Uterus (tissue), 2 donors: ENCODE data around the gene ELMO1.

Experiments used
- CTCF ChIP-seq, 4 experiments: fragments of 200-600 bp in 2 of 4; fragments of 450-650 bp in 2 of 4; sonication (generic) in 2 of 4; IDR thresholded peaks; one replicate each; pipeline ENCODE4 v1.5.1; 2016 to 2019; ENCODE audit warnings: antibody characterized with exemption in 4 of 4, mild to moderate bottlenecking in 2 of 4, moderate library complexity in 1 of 4
- POLR2A ChIP-seq, 2 donors: fragments of 450-650 bp; IDR thresholded peaks; one replicate each; pipeline ENCODE4 v1.6.1; 2016; ENCODE audit warnings: antibody characterized with exemption in 2 of 2, mild to moderate bottlenecking in 1 of 2, moderate library complexity in 1 of 2

DNA sequence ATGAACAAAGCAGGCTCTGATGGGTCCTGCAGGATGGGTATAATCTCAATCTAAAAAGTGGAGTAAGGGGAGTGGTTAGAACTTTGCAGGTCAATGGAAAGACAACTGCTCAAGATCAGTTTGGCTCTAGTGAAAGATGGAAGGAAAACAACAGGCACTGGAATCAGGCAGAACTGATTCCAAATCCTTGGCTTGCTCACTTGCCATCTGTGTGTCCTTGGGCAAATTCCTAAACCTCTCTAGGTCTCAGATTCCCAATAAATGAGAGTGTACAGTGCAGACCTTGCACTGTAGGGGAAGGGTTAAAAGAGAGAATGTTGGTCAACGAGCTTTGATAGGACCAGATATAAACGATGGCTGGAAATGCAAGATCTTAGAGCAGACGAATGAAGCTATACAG is 538.3 kb downstream of the ELMO1 start:
- TF ChIP-seq CTCF (IDR thresholded peaks at IDR 0.05), result no peak
- no peak for TF ChIP-seq POLR2A (IDR thresholded peaks at IDR 0.05)
